ENCODE data around the gene KDM6B. TPM values are rescaled to one million over a fixed set of nuclear protein-coding genes. Genes with fewer than 3 reads are reported as not detected.

KDM6B gene
- total RNA-seq, 1 experiment from 2014 or later = 28.9 TPM

GRCh38 chr17:7848739-7849129 lies 14.7 kb downstream of the KDM6B start:
- H3K23me2 ChIP-seq (ENCODE audit: insufficient read length, low read depth, low read length, poor library complexity, severe bottlenecking) = peaks cover 16% of the 10 kb centered on the region
- H3K4me1 Mint-ChIP-seq = peaks cover 9 to 29% of the 10 kb centered on the region in 2 experiments
- no peak overlapping the region for H4K8ac ChIP-seq (replicated peaks; ENCODE audit: insufficient read length, low read depth, low read length)
- no peaks in the 10 kb centered on the region; the same call in 1 of the 2 replicates for H3K4me1 ChIP-seq (ENCODE audit: insufficient read depth, low read length)
- H3K4ac ChIP-seq (ENCODE audit: low read depth, low read length) = no peak overlapping the region
- H3K27me3 Mint-ChIP-seq (ENCODE audit: low read depth) = peaks cover 9% of the 10 kb centered on the region
- H3K79me1 ChIP-seq (ENCODE audit: insufficient read depth, low read depth, low read length, poor library complexity, severe bottlenecking) = no peaks in the 10 kb centered on the region
- no peak overlapping the region for H3K14ac ChIP-seq (ENCODE audit: insufficient read depth, low read length)
- H2BK12ac ChIP-seq (ENCODE audit: insufficient read length, low read depth, low read length) = no peak overlapping the region
- no peak overlapping the region for H3T11ph ChIP-seq (ENCODE audit: low read length)
- H2BK5ac ChIP-seq (ENCODE audit: insufficient read length, low read length) = no peak overlapping the region
- no peak overlapping the region for H2BK15ac ChIP-seq (ENCODE audit: low read depth, low read length)
- H3K18ac ChIP-seq (ENCODE audit: insufficient read length, low read depth, low read length) = no peak overlapping the region
- H3K23ac ChIP-seq (ENCODE audit: insufficient read length, low read depth, low read length) = no peak overlapping the region
- H3K36me3 Mint-ChIP-seq (ENCODE audit: insufficient read depth in 1 of 3, low read depth in 3 of 3) = peaks cover 2 to 45% (median 40%) of the 10 kb centered on the region in 3 experiments; a peak in 6 of 7 replicates
- no peak overlapping the region for H4K5ac ChIP-seq (ENCODE audit: insufficient read length, low read depth, low read length)
- no peak overlapping the region for H3K27ac ChIP-seq (ENCODE audit: insufficient read length, low read depth, low read length)
- H3K4me3 Mint-ChIP-seq = no peak overlapping the region
- H2BK120ac ChIP-seq (ENCODE audit: low read depth, low read length, poor library complexity, severe bottlenecking) = no peak overlapping the region
- no peak overlapping the region for H2AFZ ChIP-seq (ENCODE audit: low read length)
- H4K91ac ChIP-seq (ENCODE audit: insufficient read length, low read depth, low read length) = no peak overlapping the region
- H3K9me3 Mint-ChIP-seq = no peaks in the 10 kb centered on the region
- no peak overlapping the region for H3K9ac ChIP-seq (ENCODE audit: extremely low read depth, insufficient read length, low read length)
- DNase-seq = no peak
- no peaks in the 10 kb centered on the region for H3K79me2 ChIP-seq (ENCODE audit: insufficient read depth, low read length)
- no peaks in the 10 kb centered on the region for H3K9me3 ChIP-seq (ENCODE audit: control insufficient read depth, low read depth, low read length)
- H3K27ac Mint-ChIP-seq = no peak overlapping the region
- no CpG with 5 or more reads among the region's 21 CpGs for WGBS (ENCODE audit: extremely low coverage, insufficient read length, low lambda C conversion rate)
- TF ChIP-seq, protein P1, sequence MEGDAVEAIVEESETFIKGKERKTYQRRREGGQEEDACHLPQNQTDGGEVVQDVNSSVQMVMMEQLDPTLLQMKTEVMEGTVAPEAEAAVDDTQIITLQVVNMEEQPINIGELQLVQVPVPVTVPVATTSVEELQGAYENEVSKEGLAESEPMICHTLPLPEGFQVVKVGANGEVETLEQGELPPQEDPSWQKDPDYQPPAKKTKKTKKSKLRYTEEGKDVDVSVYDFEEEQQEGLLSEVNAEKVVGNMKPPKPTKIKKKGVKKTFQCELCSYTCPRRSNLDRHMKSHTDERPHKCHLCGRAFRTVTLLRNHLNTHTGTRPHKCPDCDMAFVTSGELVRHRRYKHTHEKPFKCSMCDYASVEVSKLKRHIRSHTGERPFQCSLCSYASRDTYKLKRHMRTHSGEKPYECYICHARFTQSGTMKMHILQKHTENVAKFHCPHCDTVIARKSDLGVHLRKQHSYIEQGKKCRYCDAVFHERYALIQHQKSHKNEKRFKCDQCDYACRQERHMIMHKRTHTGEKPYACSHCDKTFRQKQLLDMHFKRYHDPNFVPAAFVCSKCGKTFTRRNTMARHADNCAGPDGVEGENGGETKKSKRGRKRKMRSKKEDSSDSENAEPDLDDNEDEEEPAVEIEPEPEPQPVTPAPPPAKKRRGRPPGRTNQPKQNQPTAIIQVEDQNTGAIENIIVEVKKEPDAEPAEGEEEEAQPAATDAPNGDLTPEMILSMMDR (conservative IDR thresholded peaks at IDR 0.05) = no peak
- peaks cover 15% of the 10 kb centered on the region; the same call in 1 of the 2 replicates for H3K27me3 ChIP-seq (ENCODE audit: insufficient read depth, low read length)
- H4K20me1 ChIP-seq (ENCODE audit: control insufficient read depth, insufficient read depth, insufficient read length) = no peaks in the 10 kb centered on the region
- no peak overlapping the region for H2AK5ac ChIP-seq (ENCODE audit: insufficient read length, low read length)
- H2BK20ac ChIP-seq (ENCODE audit: low read depth, low read length, poor library complexity, severe bottlenecking) = no peak overlapping the region
- H3K4me2 ChIP-seq (ENCODE audit: insufficient read depth, insufficient read length, low read length) = no peak overlapping the region
- H3K56ac ChIP-seq (ENCODE audit: insufficient read length, low read depth, low read length) = no peak overlapping the region

Measured in H9 (cell line).